T1000 (cell line): ENCODE results near the gene FAM53B.

ENCODE experiments used
- DNase-seq: peaks from one replicate; lab custom pipeline; 2025; ENCODE audit warnings: mixed read lengths; lab: John Stamatoyannopoulos, UW

Gene FAM53B

DNA sequence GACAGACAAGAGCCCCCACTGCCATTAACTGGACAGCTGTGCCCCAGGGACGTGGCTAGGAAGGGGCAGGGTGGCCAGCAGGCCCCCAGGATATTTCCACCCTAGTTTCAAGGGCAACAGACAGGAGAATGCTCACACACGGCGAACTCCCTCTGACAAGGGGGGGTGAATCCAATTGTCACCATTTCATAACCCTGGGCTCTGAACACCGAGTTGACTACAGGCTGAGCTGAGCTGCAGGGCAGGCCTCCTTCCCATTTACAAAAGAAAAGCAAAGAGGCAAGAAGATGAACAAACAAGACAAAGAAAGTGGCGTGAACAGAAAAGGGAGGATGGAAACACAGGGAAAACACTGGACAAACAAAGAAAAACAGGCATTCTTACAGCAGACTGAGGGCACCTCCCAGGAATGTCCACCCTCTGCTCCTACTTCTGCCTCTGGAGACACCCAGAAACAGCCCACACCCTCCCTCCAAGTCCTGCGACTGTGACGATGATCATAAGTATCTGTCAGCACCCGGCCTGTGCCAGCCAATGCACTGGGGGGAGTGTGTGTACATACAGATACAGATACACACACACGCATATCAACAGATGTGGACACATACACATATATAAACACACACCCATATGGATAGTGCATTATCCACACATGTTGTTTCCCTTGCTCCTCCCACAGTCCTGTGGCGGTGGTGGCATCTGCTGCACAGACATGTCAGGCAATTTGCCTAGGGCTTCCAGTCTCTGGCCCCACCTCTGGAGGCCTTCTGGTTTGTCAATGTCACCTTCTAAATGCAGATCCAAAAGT lies 66.2 kb downstream of the FAM53B start:
- no peak for DNase-seq

DNA sequence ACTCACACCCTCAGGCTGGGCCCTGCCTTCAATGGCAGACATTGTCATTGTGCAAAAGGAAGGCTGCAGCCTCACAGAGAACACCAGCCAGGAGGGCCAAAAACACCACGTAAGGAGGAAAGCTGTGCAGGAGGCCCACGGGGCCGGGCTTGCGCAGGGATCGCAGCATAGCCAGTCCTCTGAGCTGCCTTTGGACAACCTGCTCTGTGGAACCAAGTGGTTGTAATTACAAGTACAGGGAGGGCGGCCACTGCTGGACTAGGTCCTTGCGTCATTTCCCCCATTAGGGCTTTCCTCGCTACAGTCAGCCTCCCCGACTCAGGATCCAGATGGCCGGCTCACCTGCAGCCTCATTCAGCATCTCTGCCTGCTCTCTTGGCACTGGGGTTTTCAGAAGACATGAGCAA lies 66.9 kb downstream of the FAM53B start:
- no peak for DNase-seq

DNA sequence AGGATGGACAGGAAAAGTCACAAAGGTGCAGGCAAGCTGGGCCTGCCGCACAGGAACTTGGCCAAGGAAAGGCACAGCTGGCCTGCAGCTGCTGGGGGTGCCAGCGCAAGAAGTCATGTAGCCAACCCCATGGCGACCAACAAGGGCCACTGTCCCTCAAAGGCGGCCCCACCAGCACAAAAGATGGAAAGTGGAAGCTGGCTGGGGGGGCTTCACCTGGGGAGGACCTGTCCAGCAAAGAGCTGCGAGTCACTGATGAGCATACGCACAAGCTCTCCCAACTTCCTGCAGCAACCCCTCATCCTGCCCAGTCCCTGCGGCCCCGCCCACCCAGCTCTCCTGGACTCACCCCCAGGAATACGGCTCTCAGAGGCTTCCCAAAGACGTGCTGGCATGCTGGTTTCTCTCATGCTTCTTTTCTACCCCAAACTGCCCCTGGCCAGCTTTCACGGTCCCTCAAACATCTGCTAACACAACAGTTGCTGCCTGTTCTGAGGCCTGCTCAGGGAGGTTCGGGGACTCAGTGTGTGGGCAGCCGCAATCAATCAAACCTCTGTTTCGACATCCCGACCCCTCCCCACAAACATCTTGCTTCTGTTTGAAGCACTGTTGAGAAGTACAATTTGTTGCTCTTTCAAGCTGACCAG lies 67.6 kb downstream of the FAM53B start:
- no peak for DNase-seq

DNA sequence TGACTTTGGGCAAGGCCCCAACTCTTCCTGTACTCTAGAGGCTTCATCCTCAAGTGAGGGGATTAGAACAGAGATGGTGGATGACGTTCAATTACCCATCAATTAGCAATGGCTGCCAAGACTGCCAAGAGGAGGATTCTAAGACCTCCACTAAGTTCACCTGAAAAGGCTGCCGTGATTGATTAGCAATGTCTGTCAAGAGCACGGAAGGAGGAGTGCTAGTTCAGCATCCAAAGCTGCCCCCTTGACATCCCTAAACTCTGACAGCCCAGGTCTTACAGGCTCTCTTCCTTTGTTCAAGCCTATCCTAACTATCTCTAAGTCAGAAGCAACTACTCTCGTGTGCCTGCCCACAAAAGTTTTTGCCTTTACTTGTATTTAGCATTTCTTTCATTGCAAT lies 68.4 kb downstream of the FAM53B start:
- no peak for DNase-seq

DNA sequence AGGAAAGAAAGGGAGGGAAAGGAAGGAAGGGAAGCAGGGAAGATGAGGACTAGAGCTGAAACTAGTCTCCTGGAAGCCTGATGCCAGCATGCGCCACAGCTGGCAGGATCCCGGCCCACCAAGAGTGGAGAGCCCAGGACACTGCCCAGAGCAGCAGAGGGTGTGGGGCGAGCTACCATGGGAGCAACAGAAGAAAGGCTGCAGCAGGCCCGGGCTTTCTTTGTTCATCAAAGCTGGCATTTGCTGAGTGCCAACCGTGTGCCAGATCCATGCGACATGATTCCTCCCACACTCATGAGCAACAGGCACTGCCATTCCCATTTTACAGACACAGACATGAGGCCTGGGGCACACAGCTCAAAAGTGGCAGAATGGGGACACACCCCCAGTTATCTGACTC lies 68.9 kb downstream of the FAM53B start:
- no peak for DNase-seq

DNA sequence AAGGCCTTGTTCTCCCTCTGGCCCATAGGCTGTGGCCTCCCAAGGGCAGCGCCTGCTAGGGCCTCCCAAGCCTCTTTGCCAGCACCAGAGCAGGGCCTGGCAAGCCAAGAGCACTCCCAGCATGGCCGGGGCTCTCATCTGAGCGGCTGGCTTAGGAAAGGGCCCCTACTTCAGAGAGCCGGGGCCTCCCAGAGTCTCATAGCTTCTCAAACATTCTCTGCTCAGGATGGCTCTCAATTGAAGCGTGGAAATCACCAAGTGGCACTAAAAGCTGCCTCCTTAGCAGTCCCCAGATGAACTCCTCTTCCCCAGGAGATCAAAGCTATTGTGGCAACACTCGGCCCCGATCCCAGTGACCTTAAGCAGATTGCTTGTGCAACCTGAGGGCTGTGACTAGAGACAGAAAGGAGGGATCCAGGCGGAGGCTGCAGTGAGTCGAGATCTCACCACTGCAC lies 69.4 kb downstream of the FAM53B start:
- no peak for DNase-seq

DNA sequence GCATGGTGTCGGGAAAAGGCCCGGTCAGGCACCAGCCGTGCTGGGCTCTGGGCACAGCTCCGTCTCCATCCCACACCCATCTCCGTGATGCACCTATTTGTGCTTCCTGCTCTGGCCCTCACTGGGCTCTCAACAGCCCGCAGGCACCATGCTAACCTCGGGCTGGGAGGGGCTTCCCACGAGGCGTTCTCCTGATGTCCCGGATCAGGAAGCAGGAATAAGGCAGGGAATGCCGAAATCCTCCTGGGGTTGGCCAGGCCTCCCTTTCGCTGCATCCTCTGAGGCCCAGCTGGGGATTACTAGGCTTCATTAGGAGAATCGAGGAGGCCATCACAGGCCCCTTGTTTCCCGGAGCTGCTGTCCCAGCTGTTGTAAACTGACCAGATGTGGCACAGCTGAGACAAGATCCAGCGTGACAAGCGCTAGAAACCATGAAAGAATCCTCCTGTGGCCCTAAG lies 72.0 kb downstream of the FAM53B start:
- no peak for DNase-seq

DNA sequence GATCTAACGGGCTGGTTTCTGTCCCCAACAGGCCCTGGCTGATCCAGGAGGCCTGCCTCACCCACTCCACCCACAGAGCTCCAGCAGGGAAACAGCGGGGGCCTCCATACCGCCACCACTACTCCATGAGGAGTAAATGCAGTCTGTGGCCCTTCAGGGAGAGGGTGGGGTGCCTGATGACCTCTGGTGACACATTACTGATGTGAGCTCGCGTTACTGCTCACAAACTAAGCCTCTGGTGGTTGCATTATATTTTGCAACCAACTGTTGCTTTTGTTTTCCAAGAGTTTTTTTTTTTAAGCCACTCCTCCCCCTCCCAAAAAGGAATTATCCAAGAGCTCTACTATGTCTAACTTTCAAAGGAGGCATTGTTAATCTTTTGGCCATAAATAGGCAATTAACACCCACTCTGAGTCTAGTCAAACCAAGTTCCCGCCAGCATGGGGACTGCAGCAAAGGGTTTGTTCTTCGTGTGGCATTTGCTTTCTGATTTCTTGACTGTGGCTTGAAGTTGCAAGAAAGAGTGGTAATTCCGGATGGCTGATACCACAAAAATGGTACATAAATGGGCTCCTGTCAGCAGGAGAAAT lies 72.6 kb downstream of the FAM53B start:
- no peak for DNase-seq

DNA sequence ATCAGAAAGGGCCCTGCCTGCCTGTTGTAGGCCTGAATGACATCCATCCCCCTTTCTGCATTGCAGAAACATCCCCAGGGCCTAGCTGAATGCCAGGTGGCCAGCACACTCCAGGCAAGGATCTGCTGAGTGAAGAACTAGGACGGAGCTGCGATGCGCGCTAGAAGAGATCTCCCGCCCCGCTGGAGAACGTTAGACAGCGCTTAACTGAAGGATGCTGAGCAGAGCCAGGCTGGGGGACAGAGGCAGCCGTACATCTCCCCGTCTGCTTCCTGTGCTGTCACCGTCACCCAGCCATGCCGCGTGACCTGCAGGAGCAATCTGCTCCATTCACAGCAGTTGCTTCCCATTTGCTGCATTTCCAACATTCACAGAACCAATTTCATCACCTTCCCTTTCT lies 73.3 kb downstream of the FAM53B start:
- no peak for DNase-seq

DNA sequence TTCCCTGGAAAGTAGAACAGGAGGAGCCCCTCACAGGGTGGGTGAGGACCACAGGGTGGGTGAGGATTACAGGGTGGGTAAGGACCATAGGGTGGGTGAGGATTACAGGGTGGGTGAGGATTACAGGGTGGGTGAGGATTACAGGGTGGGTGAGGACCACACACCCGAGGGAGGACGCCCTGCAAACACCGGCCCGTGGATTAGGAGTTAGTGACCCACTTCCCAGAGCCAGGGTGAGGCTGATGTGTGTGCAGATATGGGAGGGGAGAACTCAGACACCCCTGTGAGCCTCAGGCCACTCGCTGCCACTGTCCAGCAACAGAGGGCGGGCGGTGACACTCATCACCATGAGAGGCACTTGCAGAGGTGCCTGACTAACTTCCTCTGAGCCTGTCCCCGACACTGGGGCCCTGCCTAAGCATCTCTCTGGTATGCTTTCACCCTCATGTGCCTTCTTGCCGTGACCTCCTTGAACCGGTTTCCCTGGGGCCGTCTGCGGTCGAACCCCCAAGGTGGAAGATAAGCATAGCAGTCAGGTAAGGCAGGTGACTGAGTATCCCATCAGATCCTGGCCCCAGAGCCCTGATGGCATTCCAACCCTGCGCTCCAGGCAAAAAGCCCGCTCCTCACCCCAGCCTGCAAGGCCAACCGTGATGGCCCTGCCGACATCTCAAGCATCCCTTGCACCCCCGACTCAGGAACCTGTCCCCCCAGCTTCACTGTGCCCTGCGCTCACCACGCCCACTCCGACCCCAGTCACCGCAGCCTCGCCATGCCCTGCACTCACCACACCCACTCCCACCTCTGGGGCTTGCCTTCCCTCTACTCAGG lies 74.1 kb downstream of the FAM53B start:
- DNase-seq, result no peak

DNA sequence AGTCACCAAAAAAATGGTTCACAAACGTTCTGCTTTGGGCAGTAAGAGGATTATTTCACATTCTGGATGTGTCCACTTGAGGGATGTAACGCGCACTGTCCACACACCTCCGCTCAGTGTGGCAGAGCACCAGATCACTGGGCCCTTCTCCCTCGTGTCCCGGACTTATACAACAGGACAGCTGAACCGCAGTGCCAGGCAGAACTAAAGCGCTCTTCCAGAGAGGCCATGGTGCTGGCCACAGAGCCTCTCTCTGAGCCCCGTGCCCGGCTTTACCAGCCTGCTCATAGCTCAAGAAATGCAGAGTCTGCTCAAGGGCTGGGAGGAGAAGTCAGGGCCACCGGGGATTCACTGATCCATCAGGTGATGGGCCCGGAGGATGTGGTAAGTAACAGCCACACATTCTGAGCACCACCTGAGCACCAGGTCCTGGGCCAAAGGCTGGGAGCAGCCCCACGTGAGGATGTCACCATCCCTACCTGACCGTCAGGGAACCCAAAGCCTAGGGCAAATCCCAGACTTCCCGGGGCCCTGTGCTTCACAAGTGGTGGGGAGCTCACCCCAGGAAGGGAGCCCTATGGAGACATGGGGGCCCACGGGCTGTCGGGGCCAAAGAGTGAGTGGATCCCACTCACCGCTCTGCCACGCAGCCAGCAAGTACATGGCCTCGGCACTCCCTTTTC lies 74.9 kb downstream of the FAM53B start:
- DNase-seq, result no peak

DNA sequence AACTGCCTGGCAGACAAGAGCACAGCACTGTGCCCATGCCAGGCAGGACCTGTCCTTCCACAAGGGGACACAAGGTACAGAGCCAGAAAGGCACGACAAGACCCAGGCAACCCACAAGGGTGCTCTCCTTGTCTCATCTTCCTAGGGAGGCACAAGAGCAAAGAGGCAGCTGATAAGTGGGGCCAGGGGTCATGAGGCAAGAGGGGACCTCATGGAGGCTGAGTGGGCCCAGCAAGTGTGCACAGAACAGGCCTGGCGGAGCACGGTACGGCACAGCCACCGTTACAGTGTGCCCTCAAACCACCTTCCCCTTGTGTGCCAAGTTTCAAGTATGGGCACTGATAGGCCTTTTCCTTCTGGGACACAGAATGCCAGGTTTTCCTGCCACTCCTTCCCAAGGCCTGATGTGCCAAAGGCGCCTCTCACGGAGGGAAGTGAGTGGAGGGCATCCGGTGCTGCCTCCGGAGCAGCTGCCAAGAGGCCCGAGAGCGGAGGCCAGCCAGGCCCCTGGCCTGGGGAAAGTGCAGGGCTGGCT lies 75.6 kb downstream of the FAM53B start:
- no peak for DNase-seq

DNA sequence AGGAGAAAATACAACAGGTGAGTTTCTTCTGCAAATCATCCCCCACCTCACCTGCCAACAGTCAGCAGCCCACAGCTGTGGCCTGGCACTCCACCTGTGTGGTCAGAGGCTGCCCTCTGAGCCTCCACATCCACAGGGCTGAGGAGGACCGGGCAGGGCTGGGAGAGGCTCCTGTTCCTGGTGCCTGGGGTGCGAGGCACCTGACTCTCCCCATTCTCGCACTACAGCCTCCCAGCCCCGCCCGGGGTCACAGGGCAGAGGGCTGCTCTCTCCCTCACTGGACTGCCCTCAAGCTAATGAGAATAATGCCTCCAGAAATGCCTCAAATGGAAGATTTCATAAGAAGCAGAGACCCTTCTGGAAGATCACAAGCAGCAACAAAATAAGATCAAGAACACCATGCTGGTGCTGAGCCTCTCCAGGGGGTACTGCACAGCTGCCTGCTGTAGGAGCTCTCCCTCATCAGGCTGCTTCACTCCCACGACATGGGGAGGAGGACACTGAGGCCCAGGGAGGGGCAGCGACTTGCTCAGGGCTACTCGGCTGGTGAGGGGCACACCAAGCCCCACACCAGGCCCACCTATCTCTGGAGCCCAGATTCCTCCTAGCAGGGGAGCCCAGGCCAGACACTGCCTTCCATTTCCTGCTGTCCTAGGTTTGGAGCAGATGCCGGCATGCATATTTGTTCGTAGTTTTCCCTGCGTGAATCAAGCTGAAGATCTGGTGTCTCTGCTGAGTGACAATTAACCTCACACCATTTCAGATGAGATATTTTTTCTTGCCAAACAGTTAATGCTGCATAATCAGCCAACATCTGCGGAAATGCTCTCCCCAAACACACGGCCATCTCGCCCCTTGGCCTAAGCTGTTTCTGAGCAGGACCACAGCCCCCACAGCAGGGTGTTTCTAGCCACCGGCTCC lies 76.5 kb downstream of the FAM53B start:
- DNase-seq, result no peak

DNA sequence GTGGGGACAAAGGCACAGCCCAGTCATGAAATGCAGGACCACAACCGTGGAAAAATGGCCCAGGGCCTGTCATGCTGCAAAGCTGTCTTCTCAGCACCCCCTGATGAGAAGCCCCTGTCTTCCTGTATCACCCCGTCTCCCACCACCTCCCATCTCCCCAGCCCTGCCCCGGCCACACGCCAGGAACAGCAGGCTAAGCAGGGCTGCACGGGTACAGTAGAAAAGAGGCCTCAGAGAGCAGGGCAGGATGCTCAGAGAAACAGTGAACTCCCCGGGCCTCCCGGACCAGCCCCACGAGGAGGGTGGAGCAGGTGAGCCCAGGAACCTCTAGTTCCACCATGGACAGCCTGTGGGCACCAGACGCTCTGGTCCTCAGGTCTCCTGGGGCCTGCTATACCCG lies 77.7 kb downstream of the FAM53B start:
- no peak for DNase-seq

DNA sequence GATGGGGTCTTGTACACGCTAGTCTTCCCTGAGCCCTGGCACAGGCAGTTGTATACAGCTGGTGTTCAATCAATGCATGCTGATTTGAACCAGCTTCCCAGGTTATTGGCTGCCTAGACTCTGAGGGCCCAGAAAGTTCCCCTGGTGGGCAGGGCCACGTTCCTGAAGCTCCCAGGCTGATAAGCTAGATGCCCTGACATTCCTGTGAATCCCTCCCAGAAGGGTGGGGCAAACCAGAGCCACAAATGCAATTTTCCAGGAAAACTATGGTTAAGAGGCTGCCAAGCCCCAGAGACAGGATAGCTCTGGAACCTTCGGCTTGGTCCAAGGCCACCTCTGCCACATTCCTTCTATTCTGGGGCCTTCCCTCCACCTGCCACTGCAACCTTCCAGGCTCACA lies 78.2 kb downstream of the FAM53B start:
- DNase-seq, result no peak

DNA sequence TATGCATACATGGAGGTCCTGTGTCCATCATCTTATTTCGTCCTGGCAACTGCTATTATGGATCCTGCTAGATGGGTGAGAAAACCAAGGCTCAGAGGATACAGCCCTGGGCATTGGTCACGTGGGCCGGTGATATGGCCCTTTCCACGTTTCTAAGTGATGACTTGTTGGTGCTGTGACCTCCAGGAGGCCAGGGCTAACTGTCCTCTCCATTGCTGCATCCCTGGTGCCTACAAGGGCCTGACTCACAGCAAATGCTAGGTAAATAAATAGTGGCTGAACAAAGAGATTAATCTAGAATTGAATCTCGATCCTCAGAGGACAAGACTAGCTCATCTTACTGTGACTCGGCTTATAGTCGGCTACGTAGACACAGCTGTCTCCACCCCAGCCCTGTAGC lies 78.6 kb downstream of the FAM53B start:
- no peak for DNase-seq

DNA sequence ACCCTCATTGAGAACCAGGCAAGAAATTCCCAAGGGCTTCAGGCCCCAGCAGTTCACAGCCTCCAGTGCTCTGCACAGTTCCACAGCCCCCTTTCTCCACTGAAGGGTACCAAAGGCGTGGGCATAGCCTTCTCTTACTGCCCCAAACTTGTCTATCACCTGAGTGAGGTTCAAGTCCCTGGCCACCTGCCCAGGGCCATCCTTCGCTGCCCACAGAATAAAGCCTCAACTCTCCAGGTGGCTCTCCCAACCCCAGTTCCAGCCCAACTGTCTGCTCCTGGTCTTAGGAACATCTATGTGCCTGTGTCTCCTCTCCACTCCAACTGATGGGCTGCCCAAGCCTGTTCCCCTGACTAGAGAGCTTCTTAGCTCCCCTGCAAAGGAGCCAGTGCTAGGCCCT lies 79.1 kb downstream of the FAM53B start:
- no peak for DNase-seq

DNA sequence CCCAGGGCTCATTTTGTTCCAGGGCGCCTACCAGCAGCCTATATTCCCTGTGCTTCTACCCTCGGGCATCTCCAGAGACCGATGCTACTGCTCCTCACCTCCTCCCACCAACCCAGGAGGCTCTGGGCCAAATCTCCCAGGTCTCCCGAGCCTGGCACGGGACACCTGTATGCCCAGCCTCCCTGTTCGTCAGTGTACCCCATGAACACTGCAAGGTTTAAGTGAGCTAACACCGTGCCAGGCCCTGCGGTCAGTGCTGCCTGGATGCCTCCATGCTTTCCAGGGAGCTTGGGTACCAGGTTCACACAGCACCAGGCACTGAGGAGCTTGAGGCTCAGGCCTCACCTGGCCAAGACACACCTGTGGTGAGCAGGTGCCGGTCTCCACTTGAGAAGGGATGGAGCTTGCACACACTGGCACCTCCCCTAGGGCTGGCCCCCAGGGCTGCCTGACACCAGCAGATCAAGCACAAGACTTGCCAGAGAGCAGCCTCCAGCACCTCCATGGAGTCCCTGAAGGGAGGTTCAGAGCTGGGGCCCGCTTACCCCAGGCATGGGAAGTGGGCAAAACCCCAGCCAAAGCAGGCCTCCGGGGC lies 80.3 kb downstream of the FAM53B start:
- no peak for DNase-seq

DNA sequence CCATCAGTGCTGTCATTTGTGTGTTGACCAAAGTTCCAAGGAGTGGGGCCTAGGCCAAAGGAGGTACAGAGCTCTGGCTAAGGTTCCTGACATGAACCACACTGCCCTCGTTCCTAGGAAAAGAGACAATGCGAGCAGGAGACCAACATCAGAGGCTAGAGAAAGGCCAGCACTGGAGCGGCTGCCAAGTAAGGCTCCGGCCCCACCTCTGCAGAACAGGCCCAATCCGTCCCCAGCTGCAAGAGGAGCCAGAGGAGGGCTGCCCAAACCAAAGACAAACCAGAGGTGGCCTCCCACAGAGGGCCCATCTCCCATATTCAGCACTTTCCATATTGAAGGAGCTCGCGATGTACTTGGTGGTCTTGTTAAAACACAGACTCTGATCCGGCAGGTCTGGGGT lies 81.0 kb downstream of the FAM53B start:
- DNase-seq, result no peak

DNA sequence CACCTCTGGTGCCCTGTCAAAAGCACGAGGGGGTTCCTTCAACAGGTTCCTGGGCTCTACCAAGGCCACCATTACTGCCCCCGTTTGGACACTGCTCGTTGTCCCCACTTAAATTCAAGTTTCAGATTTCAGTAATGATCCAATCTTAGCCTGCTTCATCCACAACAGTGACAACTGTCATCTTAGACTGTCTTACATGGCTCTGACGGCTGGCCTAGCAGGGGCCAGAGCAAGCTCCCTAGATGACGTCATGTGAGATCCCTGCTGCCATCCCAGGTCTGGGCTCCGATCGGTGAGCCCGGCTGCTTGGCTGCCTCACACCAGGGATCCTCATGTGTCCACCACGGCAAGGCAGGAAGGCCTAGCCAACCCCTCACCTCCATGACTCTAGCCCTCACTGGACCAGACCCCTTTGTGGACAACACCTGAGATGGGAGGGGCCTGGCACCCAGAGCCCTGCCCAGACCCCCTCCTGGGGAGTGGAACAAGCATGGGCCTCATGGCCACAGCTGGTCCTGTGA lies 82.5 kb downstream of the FAM53B start:
- DNase-seq, result no peak
